Prostate gland (tissue), 2 donors: Measurements from ENCODE around the gene INIP.

Experiments used
- CTCF ChIP-seq, 4 experiments: fragments of 200-600 bp in 2 of 4; fragments of 450-650 bp in 2 of 4; sonication (generic) in 2 of 4; IDR thresholded peaks; 1 replicate in 3 of 4; 2 replicates in 1 of 4; pipeline ENCODE4 v1.5.1; 2016 to 2019; ENCODE audit warnings: antibody characterized with exemption in 4 of 4, mild to moderate bottlenecking in 2 of 4, moderate library complexity in 2 of 4
- POLR2A ChIP-seq: fragments of 450-650 bp; IDR thresholded peaks from one replicate; pipeline ENCODE4 v1.6.1; 2016; ENCODE audit warnings: antibody characterized with exemption, mild to moderate bottlenecking
- POLR2AphosphoS5 ChIP-seq: sonication (generic); formaldehyde crosslinking; IDR thresholded peaks from one replicate; pipeline ENCODE4 v1.6.1; 2017; ENCODE audit warnings: antibody characterized with exemption

- TF ChIP-seq CTCF (IDR thresholded peaks at IDR 0.05) (no peak), POLR2AphosphoS5 (no peak), POLR2A (no peak)
These were observed 39.5 kb upstream of the INIP start for GRCh38 chr9:112757282-112757883.
